H1 (cell line): ENCODE measurements around the gene ST3GAL3. TPM values are rescaled to one million over a fixed set of nuclear protein-coding genes. Genes with fewer than 3 reads are reported as not detected.

Experiments
- CBX8 ChIP-seq: fragments of 300-800, 300-1000 bp; sonication (generic); IDR thresholded peaks from 2 replicates; pipeline ENCODE4 v1.7.1; 2016; ENCODE audit warnings: low read depth, low read length, borderline replicate concordance
- CHD2 ChIP-seq: IDR thresholded peaks from 2 replicates; pipeline ENCODE4 v1.6.1; 2012; ENCODE audit warnings: low read length, improper control_type of control experiment
- CHD7 ChIP-seq: fragments of 300-600 bp; sonication (generic); IDR thresholded peaks from 2 replicates; pipeline ENCODE4 v1.7.1; 2012; ENCODE audit warnings: low read length, moderate library complexity, mild to moderate bottlenecking, inconsistent platforms; ENCODE audit not compliant: insufficient replicate concordance
- KDM5A ChIP-seq: fragments of 200-600 bp; IDR thresholded peaks from 2 replicates; pipeline ENCODE4 v1.7.1; 2012; ENCODE audit warnings: mild to moderate bottlenecking, low read length, inconsistent platforms, mixed read lengths
- MAFK ChIP-seq: IDR thresholded peaks from 2 replicates; pipeline ENCODE4 v1.6.1; 2012; ENCODE audit warnings: low read depth, mild to moderate bottlenecking, improper control_type of control experiment, low read length
- PHF8 ChIP-seq: fragments of 200-600 bp; sonication (generic); conservative IDR thresholded peaks from 2 replicates; pipeline ENCODE4 v1.7.1; 2012; ENCODE audit warnings: low read depth, mild to moderate bottlenecking, inconsistent platforms, low read length, moderate library complexity
- SP1 ChIP-seq: IDR thresholded peaks from 2 replicates; pipeline ENCODE4 v1.6.1; 2011; ENCODE audit warnings: low read depth, low read length
- TBP ChIP-seq: IDR thresholded peaks from 2 replicates; pipeline ENCODE4 v1.6.1; 2011; ENCODE audit warnings: low read depth, low read length, improper control_type of control experiment
- YY1 ChIP-seq: IDR thresholded peaks from 2 replicates; pipeline ENCODE4 v1.6.1; 2011; ENCODE audit warnings: low read depth, mild to moderate bottlenecking, low read length
- polyA plus RNA-seq, 7 experiments: library from polyadenylated mRNA; depleted of rRNA in 3 of 7; stranded (reverse) in 5 of 7; unstranded in 2 of 7; fragments of >200 nt in 5 of 7; fragments of 200-250 nt in 2 of 7; gene quantifications; 1 replicate in 5 of 7; 2 replicates in 1 of 7; 4 replicates in 1 of 7; pipeline versions ENCODE4 v1.2.1 to v1.2.3, GENCODE V29; 2011 to 2013; ENCODE audit warnings: missing spikeins in 2 of 7, mixed read lengths in 2 of 7
- total RNA-seq: library from RNA; stranded (reverse); fragmentation: NEBNext Ultra II Directional; extraction: Animal tissue kit (Norgen Biotek cat#: 25700); gene quantifications from 2 replicates; pipeline ENCODE4 v1.2.1, GENCODE V29; 2021

The ST3GAL3 gene
- total and polyA plus RNA-seq, 2 of the 8 experiments (the other 6 are each of a cell fraction or from before 2014, with no cell fraction given), result 6.8 to 7.0 TPM

- no peak for TF ChIP-seq CHD7
- no peak for TF ChIP-seq PHF8
- no peak for TF ChIP-seq KDM5A
- TF ChIP-seq YY1, result no peak
- no peak for TF ChIP-seq CHD2
- TF ChIP-seq CBX8, result no peak
- no peak for TF ChIP-seq TBP
- TF ChIP-seq MAFK, result no peak
- TF ChIP-seq SP1, result no peak
These were observed 224.7 kb downstream of the ST3GAL3 start (continued) for GRCh38 chr1:43931711-43932660.
